Measurements from ENCODE around the gene CPB1. TPM values are rescaled to one million over a fixed set of nuclear protein-coding genes. Genes with fewer than 3 reads are reported as not detected.

CPB1 gene
- total RNA-seq, 2 donors from 2014 or later = not detected

- peaks cover 6% of the 10 kb centered on the region for H3K27me3 Mint-ChIP-seq (ENCODE audit: low read depth)
- no peak overlapping the region for H3K27ac Mint-ChIP-seq
- no peak for DNase-seq
- no peaks in the 10 kb centered on the region for H3K4me1 Mint-ChIP-seq (ENCODE audit: low read depth)
- no peaks in the 10 kb centered on the region for H3K9me3 Mint-ChIP-seq
- H3K36me3 Mint-ChIP-seq (ENCODE audit: insufficient read depth in 2 of 2) = no peaks in the 10 kb centered on the region
- ATAC-seq (replicated peaks in 1 of 2) = no peak
- no peak overlapping the region for H3K4me3 Mint-ChIP-seq
These were observed 20.8 kb downstream of the CPB1 start for GRCh38 chr3:148848410-148848809.

GRCh38 chr3:148852271-148852992 lies 24.8 kb downstream of the CPB1 start:
- Mint-ChIP-seq H3K27me3 (ENCODE audit: low read depth) (peaks cover 11% of the 10 kb centered on the region), H3K9me3 (no peaks in the 10 kb centered on the region), H3K4me1 (ENCODE audit: low read depth) (no peaks in the 10 kb centered on the region), H3K36me3 (ENCODE audit: insufficient read depth in 2 of 2) (no peaks in the 10 kb centered on the region), H3K4me3 (no peak overlapping the region), H3K27ac (no peak overlapping the region)
- ATAC-seq (replicated peaks in 1 of 2) (no peak), DNase-seq (no peak)

- Mint-ChIP-seq H3K36me3 (ENCODE audit: insufficient read depth in 2 of 2) (no peaks in the 10 kb centered on the region), H3K4me1 (ENCODE audit: low read depth) (no peaks in the 10 kb centered on the region), H3K27ac (no peak overlapping the region)
These were observed 25.5 kb downstream of the CPB1 start for GRCh38 chr3:148853076-148853475.

GRCh38 chr3:148854061-148854460 lies 26.4 kb downstream of the CPB1 start:
- H3K4me1 Mint-ChIP-seq (ENCODE audit: low read depth) = no peaks in the 10 kb centered on the region
- ATAC-seq (replicated peaks in 1 of 2) = no peak
- no peak for DNase-seq
- no peaks in the 10 kb centered on the region for H3K36me3 Mint-ChIP-seq (ENCODE audit: insufficient read depth in 2 of 2)
- no peak overlapping the region for H3K4me3 Mint-ChIP-seq
- peaks cover 11% of the 10 kb centered on the region for H3K27me3 Mint-ChIP-seq (ENCODE audit: low read depth)
- H3K27ac Mint-ChIP-seq = no peak overlapping the region
- no peaks in the 10 kb centered on the region for H3K9me3 Mint-ChIP-seq

More at GRCh38 chr3:148853076-148853475, 25.5 kb downstream of the CPB1 start:
- DNase-seq (no peak), ATAC-seq (replicated peaks in 1 of 2) (no peak)
- peaks cover 11% of the 10 kb centered on the region for H3K27me3 Mint-ChIP-seq (ENCODE audit: low read depth)
- no peak overlapping the region for H3K4me3 Mint-ChIP-seq
- H3K9me3 Mint-ChIP-seq = no peaks in the 10 kb centered on the region

GRCh38 chr3:148856384-148856783 lies 28.8 kb downstream of the CPB1 start:
- no peak for DNase-seq
- Mint-ChIP-seq H3K4me3 (no peak overlapping the region), H3K4me1 (ENCODE audit: low read depth) (no peaks in the 10 kb centered on the region), H3K27ac (no peak overlapping the region), H3K9me3 (no peaks in the 10 kb centered on the region), H3K27me3 (ENCODE audit: low read depth) (peaks cover 15% of the 10 kb centered on the region), H3K36me3 (ENCODE audit: insufficient read depth in 2 of 2) (no peaks in the 10 kb centered on the region)
- no peak for ATAC-seq (replicated peaks in 1 of 2)

GRCh38 chr3:148857316-148857715 lies 29.7 kb downstream of the CPB1 start:
- H3K27me3 Mint-ChIP-seq (ENCODE audit: low read depth) = peaks cover 12% of the 10 kb centered on the region
- H3K27ac Mint-ChIP-seq = no peak overlapping the region
- H3K4me1 Mint-ChIP-seq (ENCODE audit: low read depth) = no peaks in the 10 kb centered on the region
- no peaks in the 10 kb centered on the region for H3K9me3 Mint-ChIP-seq
- no peak for ATAC-seq (replicated peaks in 1 of 2)
- no peaks in the 10 kb centered on the region for H3K36me3 Mint-ChIP-seq (ENCODE audit: insufficient read depth in 2 of 2)
- no peak for DNase-seq
- H3K4me3 Mint-ChIP-seq = no peak overlapping the region

- no peaks in the 10 kb centered on the region for H3K36me3 Mint-ChIP-seq (ENCODE audit: insufficient read depth in 2 of 2)
- H3K4me1 Mint-ChIP-seq (ENCODE audit: low read depth) = no peaks in the 10 kb centered on the region
- no peak for DNase-seq
- H3K4me3 Mint-ChIP-seq = no peak overlapping the region
- H3K27ac Mint-ChIP-seq = no peak overlapping the region
- H3K27me3 Mint-ChIP-seq (ENCODE audit: low read depth) = peaks cover 20% of the 10 kb centered on the region
- no peaks in the 10 kb centered on the region for H3K9me3 Mint-ChIP-seq
- peak in 1 of 2 donors; percentile 41 for ATAC-seq (replicated peaks in 1 of 2)
These were observed 33.8 kb downstream of the CPB1 start for GRCh38 chr3:148861277-148861869.

GRCh38 chr3:148863297-148863696 lies 35.7 kb downstream of the CPB1 start:
- Mint-ChIP-seq H3K4me3 (no peak overlapping the region), H3K27me3 (ENCODE audit: low read depth) (peaks cover 29% of the 10 kb centered on the region), H3K36me3 (ENCODE audit: insufficient read depth in 2 of 2) (no peaks in the 10 kb centered on the region), H3K4me1 (ENCODE audit: low read depth) (no peaks in the 10 kb centered on the region), H3K27ac (no peak overlapping the region), H3K9me3 (no peaks in the 10 kb centered on the region)
- no peak for ATAC-seq (replicated peaks in 1 of 2)
- no peak for DNase-seq

- Mint-ChIP-seq H3K27me3 (ENCODE audit: low read depth) (peaks cover 29% of the 10 kb centered on the region), H3K36me3 (ENCODE audit: insufficient read depth in 2 of 2) (no peaks in the 10 kb centered on the region), H3K4me3 (no peak overlapping the region), H3K9me3 (no peaks in the 10 kb centered on the region), H3K4me1 (ENCODE audit: low read depth) (no peaks in the 10 kb centered on the region), H3K27ac (no peak overlapping the region)
- no peak for DNase-seq
- ATAC-seq (replicated peaks in 1 of 2) = no peak
These were observed 36.2 kb downstream of the CPB1 start for GRCh38 chr3:148863814-148864213.

GRCh38 chr3:148865049-148865448 lies 37.4 kb downstream of the CPB1 start, which contains the start of gene CPA3:
TSS of gene CPA3 (plus strand) at chr3:148865296. CDS start at chr3:148865308, 12 bp downstream.
- no peak for DNase-seq
- no peaks in the 10 kb centered on the region for H3K36me3 Mint-ChIP-seq (ENCODE audit: insufficient read depth in 2 of 2)
- H3K9me3 Mint-ChIP-seq = no peaks in the 10 kb centered on the region
- no peak within 1 kb of the TSS for H3K4me3 Mint-ChIP-seq
- no peak for ATAC-seq (replicated peaks in 1 of 2)
- no peaks in the 10 kb centered on the region for H3K4me1 Mint-ChIP-seq (ENCODE audit: low read depth)
- H3K27ac Mint-ChIP-seq = no peak within 1 kb of the TSS
- H3K27me3 Mint-ChIP-seq (ENCODE audit: low read depth) = peaks cover 29% of the 10 kb centered on the region

- Mint-ChIP-seq H3K9me3 (no peaks in the 10 kb centered on the region), H3K4me1 (ENCODE audit: low read depth) (no peaks in the 10 kb centered on the region), H3K36me3 (ENCODE audit: insufficient read depth in 2 of 2) (no peaks in the 10 kb centered on the region), H3K27ac (no peak overlapping the region), H3K4me3 (no peak overlapping the region), H3K27me3 (ENCODE audit: low read depth) (peaks cover 23% of the 10 kb centered on the region)
- ATAC-seq (replicated peaks in 1 of 2) = no peak
- no peak for DNase-seq
These were observed 38.6 kb downstream of the CPB1 start for GRCh38 chr3:148866261-148866660.

- ATAC-seq (replicated peaks in 1 of 2) = no peak
- Mint-ChIP-seq H3K4me1 (ENCODE audit: low read depth) (no peaks in the 10 kb centered on the region), H3K9me3 (no peaks in the 10 kb centered on the region), H3K36me3 (ENCODE audit: insufficient read depth in 2 of 2) (no peaks in the 10 kb centered on the region), H3K27ac (no peak overlapping the region), H3K4me3 (no peak overlapping the region), H3K27me3 (ENCODE audit: low read depth) (peaks cover 6% of the 10 kb centered on the region)
- DNase-seq = no peak
These were observed 45.8 kb downstream of the CPB1 start for GRCh38 chr3:148873270-148873927.

- H3K4me1 Mint-ChIP-seq (ENCODE audit: low read depth) = no peaks in the 10 kb centered on the region
- DNase-seq (no peak), ATAC-seq (replicated peaks in 1 of 2) (no peak)
- H3K9me3 Mint-ChIP-seq = no peaks in the 10 kb centered on the region
- H3K36me3 Mint-ChIP-seq (ENCODE audit: insufficient read depth in 2 of 2) = no peaks in the 10 kb centered on the region
- H3K4me3 Mint-ChIP-seq = no peak overlapping the region
- H3K27me3 Mint-ChIP-seq (ENCODE audit: low read depth) = peaks cover 8% of the 10 kb centered on the region
- no peak overlapping the region for H3K27ac Mint-ChIP-seq
These were observed 46.4 kb downstream of the CPB1 start for GRCh38 chr3:148873977-148874376.
